ENCODE data around the gene REV3L.
"Not testable (repeated sequence)": the region's sequence is repeated elsewhere in the genome, so short reads cannot be mapped to it uniquely, and the experiment has no call there.

REV3L gene

GRCh38 chr6:111357705-111358104, 125.3 kb downstream of the REV3L start:
- no peak for DNase-seq

- DNase-seq: no peak
Measured at GRCh38 chr6:111356551-111356950, 126.5 kb downstream of the REV3L start.

GRCh38 chr6:111354758-111355555, 128.1 kb downstream of the REV3L start:
- no peak for DNase-seq

GRCh38 chr6:111353912-111354462, 129.0 kb downstream of the REV3L start:
- no peak for DNase-seq

- no peak for DNase-seq
Measured at GRCh38 chr6:111347589-111347988, 135.4 kb downstream of the REV3L start.

GRCh38 chr6:111342913-111343312, 140.1 kb downstream of the REV3L start:
- DNase-seq: no peak

GRCh38 chr6:111339294-111339693, 143.7 kb downstream of the REV3L start:
- DNase-seq: no peak

GRCh38 chr6:111338843-111339242, 144.2 kb downstream of the REV3L start:
- no peak for DNase-seq

GRCh38 chr6:111337829-111338236, 145.2 kb downstream of the REV3L start:
- DNase-seq: no peak

GRCh38 chr6:111329882-111330633, 153.0 kb downstream of the REV3L start:
- DNase-seq: no peak

GRCh38 chr6:111326563-111326962, 156.5 kb downstream of the REV3L start:
- no peak for DNase-seq

- no peak for DNase-seq
Measured at GRCh38 chr6:111322145-111322544, 160.9 kb downstream of the REV3L start.

GRCh38 chr6:111307950-111308349, 175.1 kb downstream of the REV3L start:
- not testable (repeated sequence) for DNase-seq

GRCh38 chr6:111307275-111307858, 175.7 kb downstream of the REV3L start:
- no peak for DNase-seq

GRCh38 chr6:111306104-111306888, 176.7 kb downstream of the REV3L start:
- DNase-seq: no peak

GRCh38 chr6:111301946-111302345, 181.1 kb downstream of the REV3L start:
- no peak for DNase-seq

- not testable (repeated sequence) for DNase-seq
Measured at GRCh38 chr6:111300938-111301800, 181.8 kb downstream of the REV3L start.

GRCh38 chr6:111297776-111298175, 185.2 kb downstream of the REV3L start:
- no peak for DNase-seq

- DNase-seq: no peak
Measured at GRCh38 chr6:111294374-111294967, 188.5 kb downstream of the REV3L start.

GRCh38 chr6:111291336-111292259, 191.4 kb downstream of the REV3L start:
- peak; percentile 59 for DNase-seq

Data from NCI-H69 (cell line).